HepG2 (cell line): Measurements from ENCODE around the gene NUCB1. TPM values are rescaled to one million over a fixed set of nuclear protein-coding genes. Genes with fewer than 3 reads are reported as not detected.

Source experiments
- ASH2L ChIP-seq: fragments of 300-600, 200-600 bp; sonication (generic); IDR thresholded peaks from 2 replicates; pipeline ENCODE4 v1.7.0; 2017; ENCODE audit warnings: low read depth, mild to moderate bottlenecking, moderate library complexity, mixed read lengths, low read length; ENCODE audit not compliant: insufficient read length
- DR1 ChIP-seq: sonication (generic); formaldehyde crosslinking; IDR thresholded peaks from 2 replicates; pipeline ENCODE4 v1.8.0; 2021; ENCODE audit warnings: mild to moderate bottlenecking, missing genetic modification reagents, inconsistent platforms
- HES4 ChIP-seq: sonication (generic); formaldehyde crosslinking; IDR thresholded peaks from 2 replicates; pipeline ENCODE4 v1.9.0; 2021; ENCODE audit warnings: mild to moderate bottlenecking, missing genetic modification reagents, borderline replicate concordance
- JUNB ChIP-seq: sonication (generic); formaldehyde crosslinking; IDR thresholded peaks from 2 replicates; pipeline ENCODE4 v1.8.0; 2022; ENCODE audit warnings: missing genetic modification reagents, mild to moderate bottlenecking, borderline replicate concordance
- KMT2A ChIP-seq: sonication (generic); formaldehyde crosslinking; IDR thresholded peaks from 2 replicates; pipeline ENCODE4 v1.4.0; 2020; ENCODE audit warnings: missing genetic modification reagents
- MIER3 ChIP-seq: IDR thresholded peaks from 2 replicates; pipeline ENCODE4 v1.6.1; 2016; ENCODE audit warnings: missing compliant biosample characterization, borderline replicate concordance
- NR2F1 ChIP-seq, 2 experiments: fragments of 450-650 bp in 1 of 2; formaldehyde crosslinking in 1 of 2; IDR thresholded peaks; 2 replicates each; pipeline versions ENCODE4 v1.5.0 to v1.6.1; 2016 to 2020; ENCODE audit warnings: mild to moderate bottlenecking in 1 of 2, missing compliant biosample characterization in 1 of 2, missing genetic modification reagents in 1 of 2, moderate library complexity in 1 of 2
- NRL ChIP-seq: sonication (generic); formaldehyde crosslinking; IDR thresholded peaks from 2 replicates; pipeline ENCODE4 v1.5.0; 2020; ENCODE audit warnings: missing genetic modification reagents, mild to moderate bottlenecking, moderate library complexity, borderline replicate concordance
- PHF21A ChIP-seq: sonication (generic); formaldehyde crosslinking; IDR thresholded peaks from 2 replicates; pipeline ENCODE4 v1.5.0; 2020; ENCODE audit warnings: mild to moderate bottlenecking, missing genetic modification reagents
- PTBP1 ChIP-seq: fragments of 200-400 bp; formaldehyde crosslinking; IDR thresholded peaks from 2 replicates; pipeline ENCODE4 v1.6.1; 2018; ENCODE audit warnings: low read length, low read depth; ENCODE audit not compliant: poor library complexity, severe bottlenecking
- RARA ChIP-seq: IDR thresholded peaks from 2 replicates; pipeline ENCODE4 v1.6.1; 2016; ENCODE audit warnings: missing genetic modification reagents, missing compliant biosample characterization
- RERE ChIP-seq: IDR thresholded peaks from 2 replicates; pipeline ENCODE4 v1.6.1; 2016; ENCODE audit warnings: low read depth, missing genetic modification reagents, missing compliant biosample characterization
- ZBTB3 ChIP-seq: sonication (generic); formaldehyde crosslinking; IDR thresholded peaks from 2 replicates; pipeline ENCODE4 v1.4.0; 2020; ENCODE audit warnings: low read depth, mild to moderate bottlenecking, moderate library complexity, missing genetic modification reagents, borderline replicate concordance
- ZNF180 ChIP-seq: sonication (generic); formaldehyde crosslinking; IDR thresholded peaks from 2 replicates; pipeline ENCODE4 v1.4.0; 2020; ENCODE audit warnings: low read depth, missing genetic modification reagents, borderline replicate concordance
- ZNF572 ChIP-seq: sonication (generic); formaldehyde crosslinking; IDR thresholded peaks from 2 replicates; pipeline ENCODE4 v1.5.1; 2020; ENCODE audit warnings: mild to moderate bottlenecking, missing genetic modification reagents
- ZNF766 ChIP-seq: sonication (generic); formaldehyde crosslinking; IDR thresholded peaks from 2 replicates; pipeline ENCODE4 v1.5.0; 2020; ENCODE audit warnings: missing genetic modification reagents, borderline replicate concordance
- ZNF792 ChIP-seq: IDR thresholded peaks from 2 replicates; pipeline ENCODE4 v1.6.1; 2016
- polyA plus RNA-seq, 8 experiments: library from polyadenylated mRNA; depleted of rRNA in 3 of 8; stranded (reverse) in 7 of 8; unstranded in 1 of 8; fragments of >200 nt; fragmentation: Illumina TruSeq in 4 of 8; extraction: Trizol in 4 of 8; gene quantifications; 2 replicates each; pipeline versions ENCODE4 v1.2.1 to v1.2.3, GENCODE V29; 2011 to 2016; ENCODE audit warnings: low read depth in 4 of 8, missing spikeins in 1 of 8, mixed read lengths in 1 of 8; ENCODE audit not compliant: insufficient read depth in 1 of 8
- total RNA-seq, 5 experiments: library from RNA; depleted of rRNA; stranded (reverse); fragments of >200 nt; fragmentation: Illumina TruSeq; extraction: Trizol; gene quantifications; 2 replicates each; pipeline ENCODE4 v1.2.3, GENCODE V29; 2016; ENCODE audit warnings: low read depth in 1 of 5
- TF ChIP-seq, protein P1 (sequence below): sonication (generic); formaldehyde crosslinking; IDR thresholded peaks from 2 replicates; pipeline ENCODE4 v1.4.0; 2020; ENCODE audit warnings: mild to moderate bottlenecking, missing genetic modification reagents
- TF ChIP-seq, protein P2 (sequence below): IDR thresholded peaks from 2 replicates; pipeline ENCODE4 v1.6.1; 2016
- TF ChIP-seq, protein P3 (sequence below): sonication (generic); formaldehyde crosslinking; IDR thresholded peaks from 2 replicates; pipeline ENCODE4 v1.8.1; 2023; ENCODE audit warnings: missing genetic modification reagents, mild to moderate bottlenecking, borderline replicate concordance

The NUCB1 gene
- total and polyA plus RNA-seq, 2 of the 13 experiments (the other 11 are each of a cell fraction or from before 2014, with no cell fraction given), result 82.3 to 106 TPM

DNA sequence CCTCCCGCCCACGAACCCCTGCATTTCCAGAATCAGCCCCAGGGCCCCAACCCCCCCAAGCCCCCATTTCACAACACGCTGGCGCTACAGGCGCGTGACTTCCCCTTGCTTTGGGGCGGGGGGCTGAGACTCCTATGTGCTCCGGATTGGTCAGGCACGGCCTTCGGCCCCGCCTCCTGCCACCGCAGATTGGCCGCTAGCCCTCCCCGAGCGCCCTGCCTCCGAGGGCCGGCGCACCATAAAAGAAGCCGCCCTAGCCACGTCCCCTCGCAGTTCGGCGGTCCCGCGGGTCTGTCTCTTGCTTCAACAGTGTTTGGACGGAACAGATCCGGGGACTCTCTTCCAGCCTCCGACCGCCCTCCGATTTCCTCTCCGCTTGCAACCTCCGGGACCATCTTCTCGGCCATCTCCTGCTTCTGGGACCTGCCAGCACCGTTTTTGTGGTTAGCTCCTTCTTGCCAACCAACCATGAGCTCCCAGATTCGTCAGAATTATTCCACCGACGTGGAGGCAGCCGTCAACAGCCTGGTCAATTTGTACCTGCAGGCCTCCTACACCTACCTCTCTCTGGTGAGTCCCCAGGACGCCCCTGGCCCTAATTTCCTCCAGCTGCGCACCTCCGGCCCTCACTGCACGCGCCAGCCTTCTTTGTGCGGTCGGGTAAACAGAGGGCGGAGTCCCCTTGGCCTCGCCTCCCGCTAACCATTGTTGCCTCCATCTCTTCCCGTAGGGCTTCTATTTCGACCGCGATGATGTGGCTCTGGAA lies 65.1 kb downstream of the NUCB1 start, which contains the start of gene FTL (continued):
- peak; percentile 79 for TF ChIP-seq ZNF766 (CRISPR knock-in tag)
- TF ChIP-seq, protein P1, sequence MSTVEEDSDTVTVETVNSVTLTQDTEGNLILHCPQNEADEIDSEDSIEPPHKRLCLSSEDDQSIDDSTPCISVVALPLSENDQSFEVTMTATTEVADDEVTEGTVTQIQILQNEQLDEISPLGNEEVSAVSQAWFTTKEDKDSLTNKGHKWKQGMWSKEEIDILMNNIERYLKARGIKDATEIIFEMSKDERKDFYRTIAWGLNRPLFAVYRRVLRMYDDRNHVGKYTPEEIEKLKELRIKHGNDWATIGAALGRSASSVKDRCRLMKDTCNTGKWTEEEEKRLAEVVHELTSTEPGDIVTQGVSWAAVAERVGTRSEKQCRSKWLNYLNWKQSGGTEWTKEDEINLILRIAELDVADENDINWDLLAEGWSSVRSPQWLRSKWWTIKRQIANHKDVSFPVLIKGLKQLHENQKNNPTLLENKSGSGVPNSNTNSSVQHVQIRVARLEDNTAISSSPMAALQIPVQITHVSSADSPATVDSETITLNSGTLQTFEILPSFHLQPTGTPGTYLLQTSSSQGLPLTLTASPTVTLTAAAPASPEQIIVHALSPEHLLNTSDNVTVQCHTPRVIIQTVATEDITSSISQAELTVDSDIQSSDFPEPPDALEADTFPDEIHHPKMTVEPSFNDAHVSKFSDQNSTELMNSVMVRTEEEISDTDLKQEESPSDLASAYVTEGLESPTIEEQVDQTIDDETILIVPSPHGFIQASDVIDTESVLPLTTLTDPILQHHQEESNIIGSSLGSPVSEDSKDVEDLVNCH (CRISPR knock-in tag), result 0 out of 2 replicates have a peak, but pooled peaks have one; percentile 34
- peak; percentile 70; the same call in 1 of the 2 replicates for TF ChIP-seq MIER3
- TF ChIP-seq PHF21A (CRISPR knock-in tag), result peak; percentile 33; the same call in 1 of the 2 replicates
- TF ChIP-seq, protein P2, sequence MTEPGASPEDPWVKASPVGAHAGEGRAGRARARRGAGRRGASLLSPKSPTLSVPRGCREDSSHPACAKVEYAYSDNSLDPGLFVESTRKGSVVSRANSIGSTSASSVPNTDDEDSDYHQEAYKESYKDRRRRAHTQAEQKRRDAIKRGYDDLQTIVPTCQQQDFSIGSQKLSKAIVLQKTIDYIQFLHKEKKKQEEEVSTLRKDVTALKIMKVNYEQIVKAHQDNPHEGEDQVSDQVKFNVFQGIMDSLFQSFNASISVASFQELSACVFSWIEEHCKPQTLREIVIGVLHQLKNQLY, result peak; percentile 19; the same call in 1 of the 2 replicates
- no peak for TF ChIP-seq NR2F1 (CRISPR knock-in tag; IDR thresholded peaks at IDR 0.05)
- TF ChIP-seq RARA, result peak; percentile 48
- TF ChIP-seq PTBP1, result no peak
- TF ChIP-seq, protein P3, sequence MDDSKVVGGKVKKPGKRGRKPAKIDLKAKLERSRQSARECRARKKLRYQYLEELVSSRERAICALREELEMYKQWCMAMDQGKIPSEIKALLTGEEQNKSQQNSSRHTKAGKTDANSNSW (CRISPR knock-in tag), result 0 out of 2 replicates have a peak, but pooled peaks have one; percentile 27
- TF ChIP-seq NRL (CRISPR knock-in tag), result peak; percentile 50; the same call in 1 of the 2 replicates
- TF ChIP-seq RERE (CRISPR knock-in tag), result 0 out of 2 replicates have a peak, but pooled peaks have one; percentile 17
- peak; percentile 40 for TF ChIP-seq ASH2L
- peak; percentile 91; the same call in 1 of the 2 replicates for TF ChIP-seq ZNF180 (CRISPR knock-in tag)
- TF ChIP-seq JUNB (CRISPR knock-in tag), result peak; percentile 81; the same call in 1 of the 2 replicates
- TF ChIP-seq HES4, result peak; percentile 50
- TF ChIP-seq ZNF792 (CRISPR knock-in tag), result peak; percentile 92
- TF ChIP-seq ZNF572 (CRISPR knock-in tag), result peak; percentile 74; the same call in 1 of the 2 replicates
- TF ChIP-seq DR1 (CRISPR knock-in tag), result peak; percentile 98
- TF ChIP-seq KMT2A (CRISPR knock-in tag), result peak; percentile 67
- TF ChIP-seq ZBTB3, result no peak
